ENCODE measurements around the gene PDZD2. TPM values are rescaled to one million over a fixed set of nuclear protein-coding genes. Genes with fewer than 3 reads are reported as not detected.
"Not testable (repeated sequence)": the region's sequence is repeated elsewhere in the genome, so short reads cannot be mapped to it uniquely, and the experiment has no call there.

PDZD2 gene
- total RNA-seq, 1 experiment from 2014 or later = 2.1 TPM

DNA sequence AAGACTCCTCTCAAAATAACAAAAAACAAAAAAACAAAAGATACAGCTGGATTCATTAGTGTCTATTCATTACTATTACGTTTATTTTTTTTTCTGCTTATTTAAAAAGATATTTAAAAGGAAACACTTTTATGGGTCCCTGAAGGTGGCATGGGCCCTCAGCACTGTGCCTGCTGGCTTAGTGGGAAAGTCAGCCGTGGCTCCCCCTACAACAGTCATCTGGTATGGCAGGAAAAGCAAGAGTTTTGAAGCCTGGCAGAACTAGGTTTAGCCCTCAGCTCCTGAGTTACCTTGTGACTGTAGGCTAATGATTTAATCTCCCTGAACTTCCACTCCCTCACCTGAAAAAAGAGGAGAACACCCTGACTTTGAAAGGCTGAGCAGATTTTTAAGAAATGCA is 399.6 kb downstream of the PDZD2 start:
- H3K4me3 ChIP-seq (ENCODE audit: insufficient read depth, low read depth, low read length) = no peak overlapping the region
- H3K36me3 ChIP-seq (replicated peaks; ENCODE audit: control insufficient read depth, insufficient read depth, low read length) = peaks cover 1% of the 10 kb centered on the region; the same call in 1 of the 2 replicates
- no peak for DNase-seq
- H3K27me3 ChIP-seq (ENCODE audit: control insufficient read depth, insufficient read depth, low read length) = no peaks in the 10 kb centered on the region

GRCh38 chr5:32039133-32039532 is 400.2 kb downstream of the PDZD2 start:
- not testable (repeated sequence) for H3K27me3 ChIP-seq (ENCODE audit: control insufficient read depth, insufficient read depth, low read length); H3K36me3 ChIP-seq (replicated peaks; ENCODE audit: control insufficient read depth, insufficient read depth, low read length); H3K4me3 ChIP-seq (ENCODE audit: insufficient read depth, low read depth, low read length); DNase-seq

GRCh38 chr5:32039601-32040000 is 400.7 kb downstream of the PDZD2 start:
- not testable (repeated sequence) for H3K4me3 ChIP-seq (ENCODE audit: insufficient read depth, low read depth, low read length); H3K36me3 ChIP-seq (replicated peaks; ENCODE audit: control insufficient read depth, insufficient read depth, low read length); H3K27me3 ChIP-seq (ENCODE audit: control insufficient read depth, insufficient read depth, low read length); DNase-seq

DNA sequence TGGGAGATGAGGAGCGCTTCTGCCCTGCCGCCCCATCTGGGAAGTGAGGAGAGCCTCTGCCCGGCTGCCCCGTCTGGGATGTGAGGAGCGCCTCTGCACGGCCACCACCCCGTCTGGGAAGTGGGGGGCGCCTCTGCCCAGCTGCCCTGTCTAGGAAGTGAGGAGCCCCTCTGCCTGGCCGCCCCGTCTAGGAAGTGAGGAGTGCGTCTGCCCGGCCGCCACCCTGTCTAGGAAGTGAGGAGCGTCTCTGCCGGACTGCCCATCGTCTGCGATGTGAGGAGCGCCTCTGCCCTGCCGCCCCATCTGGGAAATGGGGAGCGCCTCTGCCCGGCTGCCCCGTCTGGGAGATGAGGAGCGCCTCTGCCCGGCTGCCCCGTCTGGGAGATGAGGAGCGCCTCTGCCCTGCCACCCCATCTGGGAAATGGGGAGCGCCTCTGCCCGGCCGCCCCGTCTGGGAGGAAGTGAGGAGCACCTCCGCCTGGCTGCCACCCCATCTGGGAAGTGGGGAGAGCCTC is 401.3 kb downstream of the PDZD2 start:
- H3K4me3 ChIP-seq (ENCODE audit: insufficient read depth, low read depth, low read length); DNase-seq: not testable (repeated sequence)

GRCh38 chr5:32042551-32042961 is 403.6 kb downstream of the PDZD2 start:
- Histone ChIP-seq H3K36me3 (replicated peaks; ENCODE audit: control insufficient read depth, insufficient read depth, low read length) (peaks cover 1% of the 10 kb centered on the region; the same call in 1 of the 2 replicates), H3K27me3 (ENCODE audit: control insufficient read depth, insufficient read depth, low read length) (no peaks in the 10 kb centered on the region), H3K4me3 (ENCODE audit: insufficient read depth, low read depth, low read length) (no peak overlapping the region)
- DNase-seq = no peak

More for the DNA sequence above, 401.3 kb downstream of the PDZD2 start:
- not testable (repeated sequence) for H3K36me3 ChIP-seq (replicated peaks; ENCODE audit: control insufficient read depth, insufficient read depth, low read length); H3K27me3 ChIP-seq (ENCODE audit: control insufficient read depth, insufficient read depth, low read length)

DNA sequence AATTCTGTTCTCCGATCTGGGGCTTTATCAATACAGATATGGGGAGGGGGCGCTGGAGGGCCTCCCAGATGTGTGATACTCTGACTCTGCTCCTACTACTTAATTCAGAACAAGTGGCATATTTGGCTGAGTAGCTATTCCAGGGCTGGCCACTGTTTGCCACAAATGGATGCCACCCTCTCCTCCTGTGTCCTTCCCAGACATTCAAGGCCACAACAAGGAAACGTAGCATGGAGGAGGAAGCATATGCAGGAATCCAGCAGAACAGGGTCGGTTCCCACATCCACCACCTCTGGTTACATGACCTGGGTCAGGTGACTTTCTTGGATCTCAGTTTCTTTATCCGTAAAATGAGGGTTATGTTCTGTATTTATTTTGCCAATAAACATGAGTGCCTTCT is 404.2 kb downstream of the PDZD2 start:
- H3K36me3 ChIP-seq (replicated peaks; ENCODE audit: control insufficient read depth, insufficient read depth, low read length) = peaks cover 1% of the 10 kb centered on the region; the same call in 1 of the 2 replicates
- no peak for DNase-seq
- no peaks in the 10 kb centered on the region for H3K27me3 ChIP-seq (ENCODE audit: control insufficient read depth, insufficient read depth, low read length)
- no peak overlapping the region for H3K4me3 ChIP-seq (ENCODE audit: insufficient read depth, low read depth, low read length)

DNA sequence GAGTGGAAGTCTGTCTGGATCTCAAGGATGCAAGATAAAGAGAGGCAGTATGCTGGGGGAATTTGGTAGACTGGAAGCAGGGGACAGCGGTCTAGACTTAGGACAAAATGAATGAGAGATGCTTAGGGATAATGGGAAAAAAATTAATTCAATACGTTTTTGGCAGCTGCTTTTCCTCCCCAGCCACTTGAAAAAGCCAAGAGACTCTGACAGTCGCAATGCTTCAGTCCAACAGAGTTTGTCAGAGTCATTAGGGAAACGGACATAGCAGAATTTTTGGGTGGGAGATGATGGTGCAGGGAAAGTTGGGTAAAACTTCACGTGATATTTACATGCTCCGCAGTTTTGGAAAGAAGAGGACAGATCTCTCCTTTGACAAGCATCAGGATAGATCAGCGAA is 405.5 kb downstream of the PDZD2 start:
- Histone ChIP-seq H3K4me3 (ENCODE audit: insufficient read depth, low read depth, low read length) (no peak overlapping the region), H3K36me3 (replicated peaks; ENCODE audit: control insufficient read depth, insufficient read depth, low read length) (peaks cover 2% of the 10 kb centered on the region), H3K27me3 (ENCODE audit: control insufficient read depth, insufficient read depth, low read length) (no peaks in the 10 kb centered on the region)
- DNase-seq = no peak

- H3K27me3 ChIP-seq (ENCODE audit: control insufficient read depth, insufficient read depth, low read length) = no peaks in the 10 kb centered on the region
- no peak overlapping the region for H3K4me3 ChIP-seq (ENCODE audit: insufficient read depth, low read depth, low read length)
- peaks cover 2% of the 10 kb centered on the region for H3K36me3 ChIP-seq (replicated peaks; ENCODE audit: control insufficient read depth, insufficient read depth, low read length)
- DNase-seq = no peak
Measured at GRCh38 chr5:32044939-32045338, 406.0 kb downstream of the PDZD2 start.

- no peak for DNase-seq
- Histone ChIP-seq H3K4me3 (ENCODE audit: insufficient read depth, low read depth, low read length) (no peak overlapping the region), H3K27me3 (ENCODE audit: control insufficient read depth, insufficient read depth, low read length) (no peaks in the 10 kb centered on the region), H3K36me3 (replicated peaks; ENCODE audit: control insufficient read depth, insufficient read depth, low read length) (peaks cover 2% of the 10 kb centered on the region)
Measured at GRCh38 chr5:32047056-32047455, 408.1 kb downstream of the PDZD2 start.

- H3K36me3 ChIP-seq (replicated peaks; ENCODE audit: control insufficient read depth, insufficient read depth, low read length) = peaks cover 2% of the 10 kb centered on the region
- DNase-seq = no peak
- H3K4me3 ChIP-seq (ENCODE audit: insufficient read depth, low read depth, low read length) = no peak overlapping the region
- no peaks in the 10 kb centered on the region for H3K27me3 ChIP-seq (ENCODE audit: control insufficient read depth, insufficient read depth, low read length)
Measured at GRCh38 chr5:32051796-32052195, 412.9 kb downstream of the PDZD2 start.

DNA sequence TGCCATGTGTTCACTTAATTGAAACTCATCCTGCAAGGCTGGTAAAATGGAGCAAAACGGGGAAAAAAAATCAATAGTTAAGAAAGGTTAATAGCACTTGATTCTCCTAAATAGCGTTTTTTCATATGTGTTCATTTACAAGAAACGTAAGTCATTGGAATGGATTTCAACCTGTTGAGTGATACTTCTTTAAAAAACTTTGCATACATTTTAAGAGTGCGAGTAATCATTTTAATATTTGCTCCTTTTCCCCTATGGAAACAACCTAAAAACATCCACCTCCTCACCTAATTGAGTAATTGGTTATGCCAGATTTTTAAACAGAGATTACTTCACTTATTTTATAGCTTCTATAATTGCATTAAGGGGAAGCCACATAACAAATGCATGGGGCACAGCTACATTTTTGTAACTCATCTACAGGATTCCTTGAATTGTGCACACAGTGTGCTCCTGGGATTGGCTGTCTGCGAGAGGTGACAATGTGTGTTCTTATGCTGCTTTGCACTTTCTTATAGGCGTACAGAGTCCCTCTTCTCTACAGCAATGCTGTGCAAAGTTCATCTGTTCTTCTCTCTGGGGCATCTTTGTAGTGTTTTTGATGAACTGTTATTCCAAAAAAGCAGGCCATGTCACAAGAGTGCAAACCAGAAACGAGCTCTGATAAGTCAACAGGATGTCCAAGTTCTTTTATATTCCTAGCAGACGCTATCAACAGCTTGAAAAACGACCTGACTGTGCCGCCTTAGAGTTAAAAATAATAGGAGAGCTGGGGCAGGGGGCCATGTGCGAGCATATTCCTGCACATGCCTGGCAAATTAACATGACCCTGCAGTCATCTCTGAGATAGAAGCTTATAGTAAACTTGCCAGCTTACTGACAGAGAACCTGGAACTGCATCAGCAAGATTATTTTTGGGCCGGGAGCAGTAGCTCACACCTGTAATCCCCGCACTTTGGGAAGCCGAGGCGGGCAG is 417.2 kb downstream of the PDZD2 start:
- DNase-seq = no peak
- no peaks in the 10 kb centered on the region for H3K36me3 ChIP-seq (replicated peaks; ENCODE audit: control insufficient read depth, insufficient read depth, low read length)
- no peaks in the 10 kb centered on the region for H3K27me3 ChIP-seq (ENCODE audit: control insufficient read depth, insufficient read depth, low read length)
- no peak overlapping the region for H3K4me3 ChIP-seq (ENCODE audit: insufficient read depth, low read depth, low read length)

GRCh38 chr5:32057187-32058096 is 418.5 kb downstream of the PDZD2 start:
- no peak for DNase-seq
- Histone ChIP-seq H3K4me3 (ENCODE audit: insufficient read depth, low read depth, low read length) (no peak overlapping the region), H3K27me3 (ENCODE audit: control insufficient read depth, insufficient read depth, low read length) (no peaks in the 10 kb centered on the region), H3K36me3 (replicated peaks; ENCODE audit: control insufficient read depth, insufficient read depth, low read length) (no peaks in the 10 kb centered on the region; the same call in 1 of the 2 replicates)

- Histone ChIP-seq H3K4me3 (ENCODE audit: insufficient read depth, low read depth, low read length) (no peak overlapping the region), H3K36me3 (replicated peaks; ENCODE audit: control insufficient read depth, insufficient read depth, low read length) (no peaks in the 10 kb centered on the region; the same call in 1 of the 2 replicates), H3K27me3 (ENCODE audit: control insufficient read depth, insufficient read depth, low read length) (no peaks in the 10 kb centered on the region)
- DNase-seq = no peak
Measured at GRCh38 chr5:32058101-32058500, 419.2 kb downstream of the PDZD2 start.

DNA sequence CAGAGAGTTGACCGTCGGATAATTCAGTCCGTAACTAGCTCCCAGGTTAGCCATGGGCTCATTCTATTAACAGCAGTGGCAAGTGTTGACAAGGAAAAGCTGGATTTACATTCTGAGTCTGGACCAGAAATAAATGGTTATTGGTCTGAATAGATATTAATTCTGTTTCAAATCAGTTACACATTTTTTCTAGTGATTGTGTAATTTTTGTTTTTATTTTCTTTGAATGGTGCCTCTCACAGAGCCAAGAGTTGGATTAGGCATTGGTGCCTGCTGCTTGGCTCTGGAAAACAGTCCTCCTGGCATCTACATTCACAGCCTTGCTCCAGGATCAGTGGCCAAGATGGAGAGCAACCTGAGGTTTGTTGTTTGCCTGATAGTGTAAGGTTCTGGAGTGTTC is 420.1 kb downstream of the PDZD2 start:
- H3K36me3 ChIP-seq (replicated peaks; ENCODE audit: control insufficient read depth, insufficient read depth, low read length) = no peaks in the 10 kb centered on the region; the same call in none of the 2 replicates
- H3K4me3 ChIP-seq (ENCODE audit: insufficient read depth, low read depth, low read length) = no peak overlapping the region
- no peak for DNase-seq
- H3K27me3 ChIP-seq (ENCODE audit: control insufficient read depth, insufficient read depth, low read length) = no peaks in the 10 kb centered on the region

Data from H7 (cell line).